H54 (cell line): ENCODE measurements around the gene ZNF423.
"Not testable (repeated sequence)": the region's sequence is repeated elsewhere in the genome, so short reads cannot be mapped to it uniquely, and the experiment has no call there.

Experiments used
- DNase-seq: peaks from one replicate; pipeline ENCODE4 v3.0.0; 2011; ENCODE audit warnings: low spot score, mixed read lengths; ENCODE audit not compliant: insufficient read length
- FAIRE-seq: peaks from 3 replicates; lab custom pipeline; 2011; peaks lifted over from hg19 to GRCh38; lab: Jason Lieb, UNC
- POLR2A ChIP-seq: IDR thresholded peaks from 2 replicates; pipeline ENCODE4 v1.6.1; 2011; ENCODE audit warnings: low read depth, mild to moderate bottlenecking, low read length

ZNF423 gene

GRCh38 chr16:49883076-49884014, 27.4 kb upstream of the ZNF423 start:
- TF ChIP-seq POLR2A, result no peak
- DNase-seq, result no peak
- FAIRE-seq, result no peak

DNA sequence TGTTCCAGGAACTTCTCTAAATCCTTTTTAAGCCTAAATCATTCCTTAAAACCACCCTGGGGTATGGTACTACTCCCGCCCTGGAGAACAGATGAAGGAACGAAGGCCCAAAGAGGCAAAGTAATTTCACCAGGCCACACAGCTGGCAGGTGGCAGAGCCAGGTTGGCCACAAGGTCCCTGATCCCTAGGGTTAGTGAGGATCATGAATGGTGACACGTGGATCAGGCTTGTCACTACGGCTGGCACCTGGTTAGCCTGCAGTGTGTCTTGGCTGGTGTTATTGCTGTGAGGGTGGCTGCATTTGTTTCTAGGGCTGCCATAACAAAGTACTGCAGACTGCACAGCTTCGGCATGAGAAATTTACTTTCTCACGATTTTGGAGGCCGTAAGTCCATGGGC, 26.0 kb upstream of the ZNF423 start:
- no peak for FAIRE-seq
- TF ChIP-seq POLR2A, result no peak
- no peak for DNase-seq

GRCh38 chr16:49878540-49878939, 22.6 kb upstream of the ZNF423 start:
- not testable (repeated sequence) for DNase-seq, FAIRE-seq

GRCh38 chr16:49876716-49877129, 20.8 kb upstream of the ZNF423 start:
- peak; percentile 72 for DNase-seq
- no peak for FAIRE-seq
- TF ChIP-seq POLR2A, result no peak

DNA sequence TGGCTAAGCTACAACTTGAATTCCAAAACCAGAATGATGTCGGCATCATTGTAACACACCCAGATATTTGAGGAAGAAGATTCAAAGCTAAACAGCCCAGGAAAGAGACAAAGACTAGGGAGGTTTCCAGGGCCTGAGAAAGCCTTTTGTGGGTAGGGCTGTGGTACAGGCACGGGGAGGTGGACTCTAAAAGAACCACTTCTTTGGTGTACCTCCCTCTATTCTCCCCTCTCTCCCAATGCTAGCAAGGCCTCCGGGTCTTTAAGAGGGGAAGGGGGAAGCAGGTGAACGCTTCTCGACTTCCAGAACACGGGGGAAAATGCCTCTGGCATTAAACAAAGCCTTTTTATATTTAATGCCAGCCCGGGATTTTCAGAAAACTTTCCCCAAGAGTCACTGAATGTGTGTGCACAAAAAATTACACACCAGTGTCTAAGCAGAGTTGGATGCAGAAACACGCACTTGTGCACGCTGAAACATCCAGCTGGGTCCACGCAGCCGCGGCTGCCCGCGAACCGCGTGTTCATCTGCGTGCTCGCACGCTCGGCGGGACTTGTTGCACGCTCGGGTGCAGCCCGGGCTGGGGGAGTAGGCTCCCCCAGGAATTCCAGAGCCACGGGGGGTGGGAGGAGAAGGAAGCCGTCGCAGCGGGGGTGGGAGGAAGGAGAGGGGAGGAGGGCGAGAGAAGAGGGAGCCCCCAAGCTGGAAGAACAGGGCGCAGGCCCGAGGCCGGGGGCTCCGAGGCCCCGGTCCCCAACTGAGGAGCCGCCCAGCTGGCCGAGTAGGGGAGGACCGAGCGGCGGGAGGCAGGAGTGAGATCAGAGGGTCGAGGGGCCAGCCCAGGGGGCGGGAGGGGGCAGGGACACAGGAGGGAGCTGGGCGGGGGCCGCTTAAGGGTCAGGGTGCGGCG, 20.1 kb upstream of the ZNF423 start:
- TF ChIP-seq POLR2A, result no peak
- DNase-seq, result no peak
- no peak for FAIRE-seq

- DNase-seq, result no peak
- FAIRE-seq, result no peak
- TF ChIP-seq POLR2A, result no peak
Measured at GRCh38 chr16:49874613-49875237, 18.8 kb upstream of the ZNF423 start.

DNA sequence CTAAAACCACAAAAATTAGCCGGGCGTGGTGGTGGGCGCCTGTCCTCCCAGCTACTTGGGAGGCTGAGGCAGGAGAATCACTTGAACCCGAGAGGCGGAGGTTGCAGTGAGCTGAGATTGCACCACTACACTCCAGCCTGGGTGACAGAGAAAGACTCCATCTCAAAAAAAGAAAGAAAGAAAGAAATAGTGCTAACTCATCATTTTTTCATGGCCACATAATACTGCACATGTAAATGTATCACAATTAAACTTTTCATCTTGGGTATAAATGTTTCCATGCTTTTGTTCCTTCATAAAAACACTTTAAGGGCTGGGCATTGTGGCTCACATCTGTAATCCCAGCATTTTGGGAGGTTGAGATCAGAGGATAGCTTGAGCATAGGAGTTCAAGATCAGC, 15.9 kb upstream of the ZNF423 start:
- not testable (repeated sequence) for DNase-seq, FAIRE-seq

- no peak for TF ChIP-seq POLR2A
- FAIRE-seq (no peak), DNase-seq (no peak)
Measured at GRCh38 chr16:49869731-49870130, 13.8 kb upstream of the ZNF423 start.

DNA sequence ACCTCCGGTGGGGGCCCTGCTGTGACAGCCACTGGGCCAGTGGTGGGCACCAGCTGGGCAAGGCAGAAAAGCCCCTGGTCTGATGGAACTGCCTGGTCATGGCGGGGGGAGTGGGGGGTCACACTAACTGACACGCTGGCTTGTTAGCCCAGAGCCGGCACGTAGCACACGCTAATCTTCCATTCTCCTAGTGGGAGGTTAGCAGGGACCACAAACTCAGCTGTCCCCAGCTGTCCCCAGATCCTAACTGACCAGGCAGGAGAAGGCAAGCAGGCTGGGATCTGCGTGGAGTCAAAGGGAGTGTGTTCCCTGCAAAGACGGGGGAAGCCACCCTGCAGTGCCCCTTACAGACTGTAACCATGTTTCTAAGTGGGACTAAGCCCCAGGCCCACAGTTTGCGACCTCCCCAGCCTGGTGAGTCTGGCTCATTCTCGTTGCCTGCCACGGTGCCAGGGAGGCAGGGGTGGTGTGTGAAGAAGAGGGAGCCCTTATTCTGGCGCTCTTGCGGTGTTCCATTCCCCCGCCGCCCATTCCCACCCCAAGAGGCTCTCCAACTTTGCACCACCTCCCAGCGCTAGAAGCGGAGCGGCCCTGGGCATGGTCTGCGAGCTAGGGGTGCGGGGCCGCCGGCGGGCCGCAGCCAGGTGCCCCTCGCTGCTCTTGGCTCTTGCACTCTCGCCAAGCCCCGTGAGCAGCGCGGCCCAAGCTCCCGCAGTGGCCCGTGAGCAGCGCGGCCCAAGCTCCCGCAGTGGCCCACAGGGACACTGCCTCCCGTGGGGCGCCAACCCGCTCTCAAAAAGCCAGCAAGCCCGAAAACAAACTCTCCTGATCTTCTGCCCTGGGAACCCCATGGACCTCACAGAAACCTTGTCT, 12.1 kb upstream of the ZNF423 start:
- FAIRE-seq (no peak), DNase-seq (no peak)
- no peak for TF ChIP-seq POLR2A

- DNase-seq (no peak), FAIRE-seq (no peak)
- no peak for TF ChIP-seq POLR2A
Measured at GRCh38 chr16:49867234-49867633, 11.3 kb upstream of the ZNF423 start.

DNA sequence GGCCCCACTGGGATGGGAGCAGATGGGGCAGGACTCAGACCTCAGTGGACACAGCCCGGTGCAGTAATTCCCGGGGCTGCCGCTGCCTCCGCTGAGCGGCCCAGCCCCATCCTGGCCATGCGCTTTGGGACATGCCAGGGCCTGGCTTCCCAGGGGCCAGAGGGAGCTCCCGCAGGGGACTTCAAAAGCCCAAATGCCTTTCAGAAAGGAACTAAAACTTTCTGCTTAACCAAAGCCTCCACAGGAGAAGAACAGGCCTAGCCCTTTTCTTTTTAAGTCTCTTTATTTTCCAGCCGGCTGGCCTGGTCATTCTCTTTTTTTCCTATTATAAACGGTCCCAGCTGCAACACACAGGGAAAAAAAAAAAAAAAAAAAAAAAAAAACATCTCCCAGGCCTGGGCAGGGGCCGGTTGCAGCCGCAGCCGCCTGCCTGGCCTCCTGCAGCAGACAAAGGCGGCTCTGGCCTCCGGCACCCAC, 10.7 kb upstream of the ZNF423 start:
- TF ChIP-seq POLR2A, result no peak
- no peak for DNase-seq
- no peak for FAIRE-seq

- no peak for FAIRE-seq
- TF ChIP-seq POLR2A, result no peak
- DNase-seq, result no peak
Measured at GRCh38 chr16:49862694-49863093, 6.8 kb upstream of the ZNF423 start.

DNA sequence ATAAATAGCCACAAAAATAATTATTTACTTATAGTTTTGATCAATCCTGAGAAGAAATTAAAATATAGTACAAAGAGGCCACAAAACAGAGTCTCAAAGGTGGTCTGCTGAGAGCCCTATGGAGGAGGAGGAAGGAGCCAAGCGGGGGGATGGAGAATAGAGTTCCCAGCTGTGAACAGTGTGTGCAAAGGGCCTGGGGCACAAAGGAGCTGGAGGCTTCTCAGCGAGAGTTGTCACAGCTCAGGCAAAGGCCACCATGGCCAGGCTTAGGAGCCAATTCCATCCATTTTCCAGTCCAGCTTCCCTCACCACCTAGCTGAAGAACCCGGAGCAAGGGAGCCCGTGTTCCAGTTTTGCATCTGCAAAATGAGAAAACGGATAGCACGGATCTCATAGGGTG, 5.4 kb upstream of the ZNF423 start:
- DNase-seq (no peak), FAIRE-seq (no peak)
- TF ChIP-seq POLR2A, result no peak
